Loucy (cell line): Measurements from ENCODE around the gene HIBCH.

Experiments used
- H2AFZ ChIP-seq: fragments of 200-600 bp; sonication (generic); 2 replicates; pipeline ENCODE4 v1.6.0; 2016; ENCODE audit warnings: antibody characterized with exemption, mild to moderate bottlenecking, low read length, moderate library complexity
- H3F3A ChIP-seq: fragments of 200-600 bp; 2 replicates; pipeline ENCODE4 v1.6.0; 2016; ENCODE audit warnings: antibody characterized with exemption, low read depth, mild to moderate bottlenecking
- H3K27me3 ChIP-seq: fragments of 200-600 bp; sonication (generic); 2 replicates; pipeline ENCODE4 v1.6.1; 2014; ENCODE audit warnings: low read length, mild to moderate bottlenecking; ENCODE audit not compliant: insufficient read depth, poor library complexity, severe bottlenecking
- H3K36me3 ChIP-seq: fragments of 200-600 bp; sonication (generic); 2 replicates; pipeline ENCODE4 v1.6.1; 2016; ENCODE audit warnings: low read length; ENCODE audit not compliant: insufficient read depth
- H3K4me1 ChIP-seq: fragments of 200-600 bp; sonication (generic); 2 replicates; pipeline ENCODE4 v1.5.1; 2014; ENCODE audit warnings: low read length, mild to moderate bottlenecking; ENCODE audit not compliant: insufficient read depth, poor library complexity, severe bottlenecking
- H3K4me2 ChIP-seq: fragments of 200-600 bp; sonication (generic); 2 replicates; pipeline ENCODE4 v1.6.0; 2014; ENCODE audit warnings: antibody characterized with exemption, low read length, low read depth, mild to moderate bottlenecking; ENCODE audit not compliant: poor library complexity, severe bottlenecking
- H3K4me3 ChIP-seq: fragments of 200-600 bp; sonication (generic); 2 replicates; pipeline ENCODE4 v1.5.1; 2014; ENCODE audit warnings: low read length, mild to moderate bottlenecking, mixed read lengths; ENCODE audit not compliant: poor library complexity, severe bottlenecking
- H3K79me2 ChIP-seq: fragments of 200-600 bp; sonication (generic); 2 replicates; pipeline ENCODE4 v1.6.1; 2014; ENCODE audit warnings: low read length; ENCODE audit not compliant: insufficient read depth
- H3K9ac ChIP-seq: fragments of 200-600 bp; sonication (generic); 2 replicates; pipeline ENCODE4 v1.6.0; 2014; ENCODE audit warnings: mild to moderate bottlenecking, low read depth, low read length, moderate library complexity; ENCODE audit not compliant: poor library complexity, severe bottlenecking
- H3K9me2 ChIP-seq: fragments of 200-600 bp; sonication (generic); replicated peaks from 2 replicates; pipeline ENCODE4 v1.6.1; 2016; ENCODE audit warnings: low read depth, low read length, mixed read lengths
- H3K9me3 ChIP-seq: fragments of 200-600 bp; sonication (generic); 2 replicates; pipeline ENCODE4 v1.6.1; 2014; ENCODE audit warnings: mild to moderate bottlenecking, antibody characterized with exemption, low read length, low read depth; ENCODE audit not compliant: insufficient read depth
- H4K20me1 ChIP-seq: fragments of 200-600 bp; sonication (generic); 2 replicates; pipeline ENCODE4 v1.6.0; 2014; ENCODE audit warnings: antibody characterized with exemption, low read length, mild to moderate bottlenecking; ENCODE audit not compliant: insufficient read depth, poor library complexity, severe bottlenecking
- EZH2phosphoT487 ChIP-seq: fragments of 200-600 bp; IDR thresholded peaks from 2 replicates; pipeline ENCODE4 v1.6.1; 2018; ENCODE audit warnings: antibody characterized with exemption, mild to moderate bottlenecking, moderate library complexity, borderline replicate concordance
- TF ChIP-seq, protein P1 (sequence below): fragments of 200-600 bp; sonication (generic); conservative IDR thresholded peaks from 2 replicates; pipeline ENCODE4 v1.5.1; 2014; ENCODE audit warnings: mild to moderate bottlenecking, antibody characterized with exemption, low read length

Gene HIBCH

DNA sequence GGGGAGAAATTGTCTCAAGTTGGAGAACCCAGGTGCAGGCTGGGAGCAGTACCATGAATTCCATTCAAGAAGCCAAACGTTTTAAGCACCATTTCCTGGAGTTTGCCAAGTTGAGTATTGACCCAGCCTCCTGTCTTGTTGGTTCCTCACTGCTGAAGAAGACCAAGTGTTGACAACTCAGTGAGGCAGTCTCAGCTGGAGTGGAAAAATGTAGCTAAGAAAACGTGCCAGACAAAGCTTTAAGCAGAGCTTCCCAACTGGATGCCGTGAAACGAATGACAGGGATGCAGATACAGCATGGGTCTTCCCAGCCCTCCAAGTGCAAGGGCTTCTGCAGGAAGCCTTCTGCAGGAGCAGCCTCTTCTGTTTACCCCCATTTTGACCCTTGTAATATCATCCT lies 23.0 kb upstream of the HIBCH start:
- Histone ChIP-seq H4K20me1 (no peaks in the 10 kb centered on the region), H3K4me3 (peak overlapping the region; percentile 83), H3K9me3 (no peaks in the 10 kb centered on the region), H3K27me3 (no peaks in the 10 kb centered on the region), H3K36me3 (no peaks in the 10 kb centered on the region), H3K79me2 (no peaks in the 10 kb centered on the region; the same call in 1 of the 2 replicates), H3F3A (peaks cover 12% of the 10 kb centered on the region; the same call in 1 of the 2 replicates), H3K4me1 (peaks cover 16% of the 10 kb centered on the region), H3K4me2 (peak overlapping the region; percentile 85), H3K9me2 (no peaks in the 10 kb centered on the region), H2AFZ (peak overlapping the region; percentile 74), H3K9ac (no peak overlapping the region)
- TF ChIP-seq, protein P1, sequence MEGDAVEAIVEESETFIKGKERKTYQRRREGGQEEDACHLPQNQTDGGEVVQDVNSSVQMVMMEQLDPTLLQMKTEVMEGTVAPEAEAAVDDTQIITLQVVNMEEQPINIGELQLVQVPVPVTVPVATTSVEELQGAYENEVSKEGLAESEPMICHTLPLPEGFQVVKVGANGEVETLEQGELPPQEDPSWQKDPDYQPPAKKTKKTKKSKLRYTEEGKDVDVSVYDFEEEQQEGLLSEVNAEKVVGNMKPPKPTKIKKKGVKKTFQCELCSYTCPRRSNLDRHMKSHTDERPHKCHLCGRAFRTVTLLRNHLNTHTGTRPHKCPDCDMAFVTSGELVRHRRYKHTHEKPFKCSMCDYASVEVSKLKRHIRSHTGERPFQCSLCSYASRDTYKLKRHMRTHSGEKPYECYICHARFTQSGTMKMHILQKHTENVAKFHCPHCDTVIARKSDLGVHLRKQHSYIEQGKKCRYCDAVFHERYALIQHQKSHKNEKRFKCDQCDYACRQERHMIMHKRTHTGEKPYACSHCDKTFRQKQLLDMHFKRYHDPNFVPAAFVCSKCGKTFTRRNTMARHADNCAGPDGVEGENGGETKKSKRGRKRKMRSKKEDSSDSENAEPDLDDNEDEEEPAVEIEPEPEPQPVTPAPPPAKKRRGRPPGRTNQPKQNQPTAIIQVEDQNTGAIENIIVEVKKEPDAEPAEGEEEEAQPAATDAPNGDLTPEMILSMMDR = no peak
- no peak for TF ChIP-seq EZH2phosphoT487

DNA sequence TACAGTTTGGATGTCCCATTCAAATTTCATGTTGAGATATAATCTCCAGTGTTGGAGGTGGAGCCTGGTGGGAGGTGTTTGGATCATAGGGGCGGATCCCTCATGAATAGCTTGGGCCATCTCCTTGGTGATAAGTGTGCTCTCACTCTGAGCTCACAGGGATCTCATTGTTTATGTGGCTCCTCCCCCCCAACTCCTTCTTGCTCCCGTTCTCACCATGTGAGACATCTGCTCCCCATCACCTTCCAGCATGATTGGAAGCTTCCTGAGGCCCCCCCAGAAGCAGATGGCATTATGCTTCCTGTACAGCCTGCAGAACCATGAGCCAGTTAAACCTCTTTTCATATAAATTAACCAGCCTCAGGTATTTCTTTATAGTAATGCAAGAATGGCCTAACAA lies 20.7 kb upstream of the HIBCH start:
- Histone ChIP-seq H2AFZ (no peak overlapping the region), H3K4me2 (no peak overlapping the region), H3K79me2 (no peaks in the 10 kb centered on the region), H3K9ac (no peak overlapping the region), H4K20me1 (no peaks in the 10 kb centered on the region), H3K4me1 (peaks cover 14% of the 10 kb centered on the region), H3K4me3 (no peak overlapping the region), H3F3A (peaks cover 12% of the 10 kb centered on the region; the same call in 1 of the 2 replicates), H3K9me2 (no peaks in the 10 kb centered on the region), H3K36me3 (no peaks in the 10 kb centered on the region), H3K27me3 (no peaks in the 10 kb centered on the region), H3K9me3 (no peaks in the 10 kb centered on the region)
- TF ChIP-seq EZH2phosphoT487 = no peak
- TF ChIP-seq, protein P1 = no peak

DNA sequence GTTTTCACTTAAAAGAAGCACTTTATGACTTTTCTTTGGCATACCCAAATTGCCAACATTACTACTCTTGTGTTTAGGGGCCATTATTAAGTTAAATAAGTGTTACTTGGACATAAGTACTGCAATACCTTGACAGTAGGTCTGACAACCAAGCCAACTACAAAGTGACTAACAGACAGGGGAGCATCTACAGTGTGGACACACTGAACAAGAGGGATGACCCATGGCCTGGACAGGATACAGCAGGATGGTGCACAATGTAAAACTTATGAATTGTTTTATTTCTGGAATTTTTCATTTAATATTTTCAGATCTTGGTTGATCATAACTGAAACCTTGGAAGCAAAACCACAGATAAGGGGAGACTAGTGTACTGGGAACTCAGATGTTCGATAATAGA lies 19.8 kb upstream of the HIBCH start:
- no peaks in the 10 kb centered on the region for H3K27me3 ChIP-seq
- H3K4me1 ChIP-seq = peaks cover 4% of the 10 kb centered on the region
- H2AFZ ChIP-seq = no peak overlapping the region
- no peak overlapping the region for H3K9ac ChIP-seq
- TF ChIP-seq, protein P1 = no peak
- H3K4me3 ChIP-seq = no peak overlapping the region
- no peaks in the 10 kb centered on the region for H4K20me1 ChIP-seq
- peaks cover 12% of the 10 kb centered on the region; the same call in 1 of the 2 replicates for H3F3A ChIP-seq
- H3K9me3 ChIP-seq = no peaks in the 10 kb centered on the region
- no peaks in the 10 kb centered on the region for H3K36me3 ChIP-seq
- no peaks in the 10 kb centered on the region for H3K79me2 ChIP-seq
- H3K4me2 ChIP-seq = no peak overlapping the region
- no peaks in the 10 kb centered on the region for H3K9me2 ChIP-seq
